Osteocyte (in vitro differentiated cells): ENCODE data around the gene RPS17. TPM values are rescaled to one million over a fixed set of nuclear protein-coding genes. Genes with fewer than 3 reads are reported as not detected.
A peak's percentile ranks its signal among the peaks of the same experiment; 100 is the strongest.

Experiments used
- DNase-seq: peaks from one replicate; pipeline ENCODE4 v3.0.0; 2021; ENCODE audit warnings: mixed read lengths; ENCODE audit not compliant: unreplicated experiment; ENCODE audit errors: extremely low spot score
- H3K27ac Mint-ChIP-seq: one replicate; pipeline ENCODE4 v1.8.0; 2021; ENCODE audit warnings: mild to moderate bottlenecking, mixed read lengths; ENCODE audit not compliant: unreplicated experiment
- H3K27me3 Mint-ChIP-seq: one replicate; pipeline ENCODE4 v1.8.0; 2021; ENCODE audit warnings: mixed read lengths; ENCODE audit not compliant: unreplicated experiment
- H3K36me3 Mint-ChIP-seq: one replicate; pipeline ENCODE4 v1.8.0; 2021; ENCODE audit warnings: mixed read lengths; ENCODE audit not compliant: unreplicated experiment
- H3K4me1 Mint-ChIP-seq: one replicate; pipeline ENCODE4 v1.8.0; 2021; ENCODE audit warnings: mixed read lengths; ENCODE audit not compliant: unreplicated experiment
- H3K4me3 Mint-ChIP-seq: one replicate; pipeline ENCODE4 v1.8.0; 2021; ENCODE audit warnings: mild to moderate bottlenecking, moderate library complexity, mixed read lengths; ENCODE audit not compliant: unreplicated experiment
- H3K9me3 Mint-ChIP-seq: one replicate; pipeline ENCODE4 v1.8.0; 2021; ENCODE audit warnings: mixed read lengths; ENCODE audit not compliant: unreplicated experiment
- total RNA-seq: library from RNA; stranded (reverse); gene quantifications from 2 replicates; pipeline ENCODE4 v1.2.1, GENCODE V29; 2021
- TF ChIP-seq, protein P1 (sequence below): fragments of 200-600 bp; sonication (generic); IDR thresholded peaks from 2 replicates; pipeline ENCODE4 v1.5.0; 2021; ENCODE audit warnings: antibody characterized with exemption, mild to moderate bottlenecking, moderate library complexity

Gene RPS17
- total RNA-seq, 1 donor from 2014 or later = 1,309 TPM

GRCh38 chr15:82568986-82569385 lies 28.7 kb upstream of the RPS17 start:
- Mint-ChIP-seq H3K27me3 (peaks cover 23% of the 10 kb centered on the region), H3K4me1 (peaks cover 5% of the 10 kb centered on the region), H3K9me3 (no peaks in the 10 kb centered on the region), H3K36me3 (no peaks in the 10 kb centered on the region), H3K4me3 (no peak overlapping the region), H3K27ac (no peak overlapping the region)
- TF ChIP-seq, protein P1, sequence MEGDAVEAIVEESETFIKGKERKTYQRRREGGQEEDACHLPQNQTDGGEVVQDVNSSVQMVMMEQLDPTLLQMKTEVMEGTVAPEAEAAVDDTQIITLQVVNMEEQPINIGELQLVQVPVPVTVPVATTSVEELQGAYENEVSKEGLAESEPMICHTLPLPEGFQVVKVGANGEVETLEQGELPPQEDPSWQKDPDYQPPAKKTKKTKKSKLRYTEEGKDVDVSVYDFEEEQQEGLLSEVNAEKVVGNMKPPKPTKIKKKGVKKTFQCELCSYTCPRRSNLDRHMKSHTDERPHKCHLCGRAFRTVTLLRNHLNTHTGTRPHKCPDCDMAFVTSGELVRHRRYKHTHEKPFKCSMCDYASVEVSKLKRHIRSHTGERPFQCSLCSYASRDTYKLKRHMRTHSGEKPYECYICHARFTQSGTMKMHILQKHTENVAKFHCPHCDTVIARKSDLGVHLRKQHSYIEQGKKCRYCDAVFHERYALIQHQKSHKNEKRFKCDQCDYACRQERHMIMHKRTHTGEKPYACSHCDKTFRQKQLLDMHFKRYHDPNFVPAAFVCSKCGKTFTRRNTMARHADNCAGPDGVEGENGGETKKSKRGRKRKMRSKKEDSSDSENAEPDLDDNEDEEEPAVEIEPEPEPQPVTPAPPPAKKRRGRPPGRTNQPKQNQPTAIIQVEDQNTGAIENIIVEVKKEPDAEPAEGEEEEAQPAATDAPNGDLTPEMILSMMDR = no peak
- DNase-seq = peak; percentile 69

- Mint-ChIP-seq H3K27me3 (peaks cover 19% of the 10 kb centered on the region), H3K4me3 (no peak overlapping the region), H3K27ac (no peak overlapping the region), H3K9me3 (no peaks in the 10 kb centered on the region), H3K4me1 (peaks cover 5% of the 10 kb centered on the region), H3K36me3 (no peaks in the 10 kb centered on the region)
- DNase-seq = peak; percentile 54
- TF ChIP-seq, protein P1 = no peak
These were observed 27.4 kb upstream of the RPS17 start for GRCh38 chr15:82567661-82568060.

- no peak overlapping the region for H3K4me3 Mint-ChIP-seq
- peaks cover 1% of the 10 kb centered on the region for H3K4me1 Mint-ChIP-seq
- no peak for DNase-seq
- no peaks in the 10 kb centered on the region for H3K9me3 Mint-ChIP-seq
- H3K27me3 Mint-ChIP-seq = peaks cover 24% of the 10 kb centered on the region
- TF ChIP-seq, protein P1 = no peak
- no peaks in the 10 kb centered on the region for H3K36me3 Mint-ChIP-seq
- no peak overlapping the region for H3K27ac Mint-ChIP-seq
These were observed 26.4 kb upstream of the RPS17 start for GRCh38 chr15:82566690-82567089.

DNA sequence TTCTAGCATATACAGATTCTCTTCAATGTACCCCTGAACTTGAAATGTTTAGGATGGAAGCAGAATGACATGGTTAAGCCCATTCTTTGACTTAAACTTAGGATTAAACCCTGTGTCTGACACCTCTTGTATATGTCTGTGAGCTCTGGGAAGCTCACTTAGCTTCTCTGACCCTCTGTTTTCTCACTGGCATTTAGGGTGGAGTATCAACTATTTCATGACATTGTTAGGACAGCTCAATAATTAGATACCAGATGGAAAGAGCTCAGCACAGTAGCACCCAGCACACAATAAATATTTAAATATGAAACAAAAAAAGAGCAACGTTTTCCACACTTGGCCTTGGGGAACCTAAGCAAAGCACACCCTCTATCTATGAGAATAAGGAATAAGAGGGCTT lies 18.2 kb upstream of the RPS17 start:
- no peak for DNase-seq
- H3K27me3 Mint-ChIP-seq = peaks cover 62% of the 10 kb centered on the region

DNA sequence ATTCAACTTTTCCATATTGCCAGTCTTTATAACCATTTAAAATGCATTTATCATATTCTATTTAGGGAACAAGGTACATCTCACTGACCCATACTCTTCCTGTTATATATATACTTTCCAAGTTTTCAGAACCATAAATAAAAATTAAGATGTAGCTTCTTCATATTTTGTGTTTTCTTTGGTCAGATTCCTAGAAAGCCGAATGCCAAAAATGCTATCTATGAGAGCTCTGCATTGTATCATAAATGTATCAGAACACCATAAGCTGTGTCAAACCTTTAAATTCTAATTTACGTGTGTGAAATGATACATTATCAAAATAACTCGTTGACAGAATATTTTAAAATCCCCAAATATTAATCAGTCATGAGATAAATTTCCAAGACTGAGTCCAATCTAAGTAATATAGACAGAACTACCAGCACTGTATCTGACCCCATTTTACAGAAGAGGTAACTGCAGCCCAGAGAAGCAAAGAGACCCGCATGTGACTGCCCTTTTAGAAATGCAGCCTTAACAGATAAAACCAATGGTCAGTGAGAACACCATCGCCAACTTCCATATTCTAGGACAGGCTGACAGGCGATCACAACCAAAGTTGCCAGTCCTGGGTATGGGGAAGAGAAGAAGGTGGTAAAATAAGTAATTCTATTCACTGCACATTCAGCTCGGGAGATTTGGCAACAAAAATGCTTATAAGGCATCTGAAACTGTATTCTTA lies 16.2 kb upstream of the RPS17 start:
- Mint-ChIP-seq H3K36me3 (no peaks in the 10 kb centered on the region), H3K9me3 (no peaks in the 10 kb centered on the region), H3K27ac (no peak overlapping the region), H3K27me3 (peaks cover 67% of the 10 kb centered on the region), H3K4me1 (no peaks in the 10 kb centered on the region), H3K4me3 (no peak overlapping the region)
- DNase-seq = no peak
- TF ChIP-seq, protein P1 = no peak

More for the DNA sequence above, 18.2 kb upstream of the RPS17 start:
- no peaks in the 10 kb centered on the region for H3K4me1 Mint-ChIP-seq
- H3K9me3 Mint-ChIP-seq = no peaks in the 10 kb centered on the region
- TF ChIP-seq, protein P1 = no peak
- H3K4me3 Mint-ChIP-seq = no peak overlapping the region
- no peak overlapping the region for H3K27ac Mint-ChIP-seq
- no peaks in the 10 kb centered on the region for H3K36me3 Mint-ChIP-seq
